GM12801 (cell line): ENCODE data around the gene GABRR2.

ENCODE experiments used
- TF ChIP-seq, protein P1 (sequence below): IDR thresholded peaks from one replicate; pipeline ENCODE4 v1.5.1; 2011; ENCODE audit warnings: control low read depth; ENCODE audit not compliant: insufficient read length; ENCODE audit errors: extremely low read depth

The GABRR2 gene

DNA sequence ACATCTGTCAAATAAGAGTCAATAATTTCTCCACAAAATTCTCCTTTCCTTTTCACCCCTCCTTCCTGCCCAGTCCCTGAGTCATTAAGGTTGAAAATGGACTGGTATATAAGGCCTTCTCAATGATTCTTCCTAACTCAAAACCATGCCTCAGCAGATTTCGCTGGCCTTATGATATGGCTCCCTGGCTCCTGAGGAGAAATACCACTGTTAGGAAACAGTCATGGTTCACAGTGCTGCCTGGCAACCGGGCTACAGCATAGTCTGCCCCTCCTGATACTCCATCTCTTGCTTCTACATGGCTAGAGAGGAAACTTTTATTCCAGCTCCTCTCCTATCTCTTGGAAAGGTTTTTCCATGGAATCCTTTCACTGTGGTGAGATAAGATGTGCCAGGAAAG lies 32.7 kb upstream of the GABRR2 start:
- TF ChIP-seq, protein P1, sequence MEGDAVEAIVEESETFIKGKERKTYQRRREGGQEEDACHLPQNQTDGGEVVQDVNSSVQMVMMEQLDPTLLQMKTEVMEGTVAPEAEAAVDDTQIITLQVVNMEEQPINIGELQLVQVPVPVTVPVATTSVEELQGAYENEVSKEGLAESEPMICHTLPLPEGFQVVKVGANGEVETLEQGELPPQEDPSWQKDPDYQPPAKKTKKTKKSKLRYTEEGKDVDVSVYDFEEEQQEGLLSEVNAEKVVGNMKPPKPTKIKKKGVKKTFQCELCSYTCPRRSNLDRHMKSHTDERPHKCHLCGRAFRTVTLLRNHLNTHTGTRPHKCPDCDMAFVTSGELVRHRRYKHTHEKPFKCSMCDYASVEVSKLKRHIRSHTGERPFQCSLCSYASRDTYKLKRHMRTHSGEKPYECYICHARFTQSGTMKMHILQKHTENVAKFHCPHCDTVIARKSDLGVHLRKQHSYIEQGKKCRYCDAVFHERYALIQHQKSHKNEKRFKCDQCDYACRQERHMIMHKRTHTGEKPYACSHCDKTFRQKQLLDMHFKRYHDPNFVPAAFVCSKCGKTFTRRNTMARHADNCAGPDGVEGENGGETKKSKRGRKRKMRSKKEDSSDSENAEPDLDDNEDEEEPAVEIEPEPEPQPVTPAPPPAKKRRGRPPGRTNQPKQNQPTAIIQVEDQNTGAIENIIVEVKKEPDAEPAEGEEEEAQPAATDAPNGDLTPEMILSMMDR: no peak

GRCh38 chr6:89346433-89346832 lies 31.3 kb upstream of the GABRR2 start:
- TF ChIP-seq, protein P1: no peak

GRCh38 chr6:89339565-89339964 lies 24.5 kb upstream of the GABRR2 start:
- TF ChIP-seq, protein P1: no peak

GRCh38 chr6:89335164-89335563 lies 20.1 kb upstream of the GABRR2 start:
- TF ChIP-seq, protein P1: no peak

DNA sequence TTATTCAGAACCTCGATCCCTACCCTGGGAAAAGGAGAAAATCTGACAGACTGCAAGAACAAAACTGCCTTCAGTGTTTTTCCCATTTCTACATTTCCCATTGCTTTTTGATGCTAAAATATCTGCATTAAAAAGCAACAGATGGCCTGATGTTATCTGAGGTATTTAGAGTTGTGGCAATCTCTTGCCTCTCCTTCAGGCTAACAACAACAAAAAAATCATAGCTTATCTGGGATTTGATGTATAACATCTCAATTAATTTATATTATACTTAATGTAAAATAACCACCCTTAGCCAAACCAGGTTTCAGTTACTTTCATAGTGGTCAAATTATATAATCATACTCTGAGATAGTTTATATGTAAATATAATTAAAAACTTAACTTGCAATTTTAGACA lies 15.8 kb upstream of the GABRR2 start:
- TF ChIP-seq, protein P1: no peak

- TF ChIP-seq, protein P1: no peak
These were observed 13.9 kb upstream of the GABRR2 start for GRCh38 chr6:89328976-89329375.

DNA sequence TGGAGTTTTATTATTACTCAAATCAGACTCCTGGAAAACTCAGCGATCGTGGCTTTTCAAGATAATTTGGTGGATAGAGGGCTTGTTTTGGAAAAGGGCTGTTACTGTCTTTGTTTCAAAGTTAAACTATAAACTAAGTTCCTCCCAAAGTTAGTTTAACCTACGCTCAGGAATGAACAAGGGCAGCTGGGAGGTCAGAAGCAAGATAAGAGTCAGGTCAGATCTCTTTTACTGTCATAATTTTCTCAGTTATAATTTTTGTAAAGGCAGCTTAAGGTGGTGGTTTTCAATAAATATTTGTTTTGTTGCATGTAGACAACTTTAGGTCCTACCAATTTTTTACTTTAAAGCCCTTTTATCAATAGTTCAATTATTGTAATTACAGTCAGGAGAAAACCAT lies 9.2 kb upstream of the GABRR2 start:
- TF ChIP-seq, protein P1: no peak

GRCh38 chr6:89323511-89323971 lies 8.4 kb upstream of the GABRR2 start:
- TF ChIP-seq, protein P1: no peak
